GM12801 (cell line): ENCODE measurements around the gene RABGAP1.

Experiments used
- TF ChIP-seq, protein P1 (sequence below): IDR thresholded peaks from one replicate; pipeline ENCODE4 v1.5.1; 2011; ENCODE audit warnings: control low read depth; ENCODE audit not compliant: insufficient read length; ENCODE audit errors: extremely low read depth

Gene RABGAP1

DNA sequence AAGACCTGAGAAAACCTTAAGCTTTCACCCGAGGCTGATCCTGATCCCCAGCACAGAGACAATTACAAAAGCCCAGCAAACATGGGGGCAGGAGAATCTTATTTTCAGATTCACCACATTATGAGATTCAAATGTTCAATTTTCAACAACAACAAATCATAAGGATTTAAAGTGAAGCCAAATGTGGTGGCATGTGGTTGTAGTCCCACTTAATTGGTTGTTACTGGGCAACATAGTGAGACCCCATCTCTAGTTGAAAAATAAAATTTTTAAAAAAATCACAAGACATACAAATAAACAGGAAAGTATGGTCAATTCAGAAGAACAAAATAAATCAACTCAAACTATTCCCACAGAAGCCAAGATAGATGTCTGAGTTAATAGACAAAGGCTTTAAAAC, 3.9 kb upstream of the RABGAP1 start:
- TF ChIP-seq, protein P1, sequence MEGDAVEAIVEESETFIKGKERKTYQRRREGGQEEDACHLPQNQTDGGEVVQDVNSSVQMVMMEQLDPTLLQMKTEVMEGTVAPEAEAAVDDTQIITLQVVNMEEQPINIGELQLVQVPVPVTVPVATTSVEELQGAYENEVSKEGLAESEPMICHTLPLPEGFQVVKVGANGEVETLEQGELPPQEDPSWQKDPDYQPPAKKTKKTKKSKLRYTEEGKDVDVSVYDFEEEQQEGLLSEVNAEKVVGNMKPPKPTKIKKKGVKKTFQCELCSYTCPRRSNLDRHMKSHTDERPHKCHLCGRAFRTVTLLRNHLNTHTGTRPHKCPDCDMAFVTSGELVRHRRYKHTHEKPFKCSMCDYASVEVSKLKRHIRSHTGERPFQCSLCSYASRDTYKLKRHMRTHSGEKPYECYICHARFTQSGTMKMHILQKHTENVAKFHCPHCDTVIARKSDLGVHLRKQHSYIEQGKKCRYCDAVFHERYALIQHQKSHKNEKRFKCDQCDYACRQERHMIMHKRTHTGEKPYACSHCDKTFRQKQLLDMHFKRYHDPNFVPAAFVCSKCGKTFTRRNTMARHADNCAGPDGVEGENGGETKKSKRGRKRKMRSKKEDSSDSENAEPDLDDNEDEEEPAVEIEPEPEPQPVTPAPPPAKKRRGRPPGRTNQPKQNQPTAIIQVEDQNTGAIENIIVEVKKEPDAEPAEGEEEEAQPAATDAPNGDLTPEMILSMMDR = no peak

DNA sequence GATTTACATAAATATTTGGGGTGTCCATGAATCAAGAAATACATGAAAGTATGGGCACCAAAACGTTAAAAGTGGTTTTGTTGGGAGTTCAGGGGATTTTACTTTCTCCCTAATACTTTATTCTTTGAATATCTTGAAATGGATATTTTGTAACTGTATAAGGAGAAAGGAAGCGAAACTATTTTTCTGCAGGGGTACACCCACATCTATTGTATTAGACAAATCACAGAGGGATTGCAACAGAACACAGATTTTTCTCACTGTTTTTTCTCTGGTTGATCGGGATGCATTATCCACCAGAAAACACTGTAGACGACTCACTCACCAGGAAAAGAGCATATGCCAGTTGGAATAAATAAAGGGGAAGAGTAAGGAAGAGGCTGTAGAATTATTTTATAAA, 1.2 kb upstream of the RABGAP1 start:
- TF ChIP-seq, protein P1 = no peak

DNA sequence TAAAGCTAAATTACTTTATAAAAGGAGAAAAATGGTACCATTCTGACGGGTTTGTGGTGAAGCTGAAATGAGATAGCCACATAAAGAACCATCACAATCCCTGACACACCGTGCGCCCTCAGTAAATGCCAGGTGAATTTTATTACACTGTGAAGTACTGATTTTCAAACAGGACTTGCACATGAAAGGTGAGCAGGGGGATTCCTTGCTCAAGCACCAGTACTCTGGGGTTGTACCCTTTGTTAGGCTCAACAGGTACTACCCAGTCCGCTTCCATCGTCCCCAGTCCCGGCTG, 419 bp upstream of the RABGAP1 start:
- TF ChIP-seq, protein P1 = no peak

DNA sequence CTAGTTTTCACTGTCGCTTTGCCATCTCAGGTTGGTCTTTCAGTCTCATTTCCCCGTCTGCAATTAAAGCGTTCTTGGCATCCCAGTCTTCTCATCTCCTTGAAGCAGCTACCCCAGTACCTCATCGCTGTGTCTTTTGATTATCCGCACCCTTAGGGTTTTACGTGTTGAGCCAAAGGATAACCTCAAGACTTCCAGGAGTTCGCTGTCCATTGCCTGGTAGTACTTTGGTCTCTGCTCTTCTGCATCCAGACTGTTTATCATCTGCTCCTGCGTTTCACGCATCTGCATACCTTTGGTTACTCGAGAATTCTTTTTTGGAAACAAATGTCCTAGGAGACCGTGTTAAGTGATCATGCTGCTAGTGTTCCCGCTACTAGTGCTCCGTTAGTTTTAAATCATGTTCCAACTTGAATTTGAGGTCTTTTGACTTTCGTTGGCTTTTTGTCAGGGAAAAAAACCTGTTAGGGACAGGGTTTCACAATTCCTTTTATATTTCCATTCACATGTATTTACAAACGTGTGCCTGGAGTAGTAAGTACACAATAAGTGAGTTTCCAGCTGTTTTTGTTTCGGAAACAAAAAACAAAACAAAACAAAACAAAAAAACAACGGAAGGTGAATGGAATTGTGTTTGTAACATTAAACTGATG, 888 bp downstream of the RABGAP1 start:
- TF ChIP-seq, protein P1 = no peak

DNA sequence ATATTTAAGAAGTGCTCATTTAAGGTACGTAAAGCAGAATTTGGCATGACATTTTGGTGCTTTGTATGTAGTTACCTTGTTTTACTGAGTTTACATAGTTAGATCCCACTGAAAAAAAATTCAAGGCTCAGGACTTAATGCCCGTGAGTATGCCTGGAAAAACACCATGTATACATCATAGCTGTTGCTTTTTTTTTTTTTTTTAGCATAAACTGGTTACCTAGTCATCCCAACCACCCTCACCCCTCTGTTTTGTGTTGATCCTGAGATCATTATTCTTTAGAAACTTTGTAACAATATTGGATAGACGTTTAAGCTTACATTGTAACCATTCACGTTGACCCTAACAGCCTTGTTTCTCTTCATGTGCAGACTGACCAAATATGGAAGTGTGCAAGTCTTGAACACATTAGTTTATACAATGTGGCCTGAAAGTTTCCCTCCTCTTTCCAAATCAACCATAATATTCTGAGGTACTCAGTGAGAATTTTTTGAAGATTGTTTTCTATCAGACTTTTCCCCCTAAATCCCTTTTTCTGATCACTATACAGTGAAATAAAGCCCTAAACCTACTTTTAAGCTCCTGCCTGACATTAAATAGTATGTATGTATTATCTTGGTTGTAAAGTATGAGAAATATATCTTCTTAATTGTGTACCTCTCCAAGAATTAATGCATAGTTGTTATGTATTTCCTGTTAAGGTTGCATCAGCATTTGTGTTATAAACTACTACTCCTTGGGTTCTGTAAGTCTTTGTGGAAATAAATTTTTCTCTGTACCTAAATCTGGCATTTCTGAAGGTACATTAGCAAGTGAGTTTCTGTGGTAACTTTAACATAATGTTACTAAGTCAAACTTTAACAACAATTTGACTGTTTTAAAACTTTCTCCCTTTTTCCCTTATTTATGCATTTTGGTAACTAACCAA, 4.4 kb downstream of the RABGAP1 start:
- TF ChIP-seq, protein P1 = no peak

DNA sequence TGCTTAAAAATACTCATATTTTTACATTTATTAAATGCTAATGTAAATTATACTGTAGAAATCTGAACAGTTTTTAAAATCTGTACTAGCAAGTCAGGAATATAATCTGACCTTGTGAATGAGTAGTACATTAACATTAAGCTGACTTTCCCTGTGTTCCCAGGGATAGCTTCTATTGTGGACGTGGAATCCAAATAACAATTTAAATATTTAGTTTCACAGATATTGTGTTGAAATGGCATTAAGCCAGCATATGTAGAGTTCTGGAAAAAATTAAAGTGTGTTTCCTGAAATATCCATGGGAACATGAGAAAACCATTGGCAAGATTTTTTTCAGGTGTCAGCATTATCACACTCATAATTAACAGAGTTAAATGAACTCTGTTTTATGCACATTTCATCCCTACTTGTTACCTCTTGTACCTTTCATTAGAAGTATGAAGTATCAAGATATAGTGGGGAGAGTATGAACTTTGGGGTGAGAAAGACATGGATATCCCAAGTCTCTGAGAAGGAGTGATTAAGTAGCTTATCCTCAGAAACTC, 5.7 kb downstream of the RABGAP1 start:
- TF ChIP-seq, protein P1 = no peak

DNA sequence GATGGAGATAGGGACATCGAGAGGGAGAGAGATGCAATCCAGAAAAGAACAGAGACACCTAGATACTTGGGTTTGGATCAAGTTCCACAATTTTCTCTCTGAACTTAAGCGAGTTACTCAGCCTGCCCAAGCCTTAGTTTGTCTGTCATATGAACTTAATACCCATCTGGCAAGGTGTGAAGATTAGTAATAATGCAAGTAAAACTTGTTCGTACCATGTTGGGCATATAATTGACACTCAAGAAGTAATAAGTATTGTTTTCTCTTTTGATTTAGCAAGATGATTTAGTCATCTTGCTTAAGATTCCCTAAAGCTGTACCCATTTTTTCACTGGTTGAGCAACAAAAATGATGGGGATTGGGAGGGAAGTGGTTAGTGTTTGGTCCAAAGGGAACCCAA, 7.5 kb downstream of the RABGAP1 start:
- TF ChIP-seq, protein P1 = no peak
